ENCODE data around the gene GBP7.

- TF ChIP-seq CTCF (IDR thresholded peaks at IDR 0.05; ENCODE audit: low read depth, low read length, missing input control) (no peak), ATF3 (IDR thresholded peaks at IDR 0.05) (no peak), SP1 (IDR thresholded peaks at IDR 0.05) (no peak), RAD21 (IDR thresholded peaks at IDR 0.05) (no peak), JUND (IDR thresholded peaks at IDR 0.05) (no peak), YY1 (IDR thresholded peaks at IDR 0.05) (no peak), TAF1 (conservative IDR thresholded peaks at IDR 0.05) (no peak), HNF4A (conservative IDR thresholded peaks at IDR 0.05) (no peak), NR2F2 (IDR thresholded peaks at IDR 0.05) (no peak)
Measured at GRCh38 chr1:89211035-89211634, 35.3 kb upstream of the GBP7 start.

Measured in liver (tissue), 3 donors.